ENCODE results near the gene ZNF611.

GRCh38 chr19:52662631-52663030 is 72.2 kb downstream of the ZNF611 start:
- no peak for TF ChIP-seq EP300 (conservative IDR thresholded peaks at IDR 0.05; ENCODE audit: poor library complexity, severe bottlenecking)
- no peak for TF ChIP-seq CTCF (IDR thresholded peaks at IDR 0.05; ENCODE audit: poor library complexity, severe bottlenecking)
- no peak for TF ChIP-seq POLR2AphosphoS5 (IDR thresholded peaks at IDR 0.05)
